Type B pancreatic cell (in vitro differentiated cells): ENCODE results near the gene SPAG16. TPM values are rescaled to one million over a fixed set of nuclear protein-coding genes. Genes with fewer than 3 reads are reported as not detected.

Experiments used
- DNase-seq: peaks from one replicate; pipeline ENCODE4 v3.0.0; 2021; ENCODE audit warnings: mixed read lengths; ENCODE audit not compliant: unreplicated experiment; ENCODE audit errors: extremely low spot score
- H3K27ac Mint-ChIP-seq: 2 replicates; pipeline ENCODE4 v1.8.0; 2021; ENCODE audit warnings: mild to moderate bottlenecking, mixed read lengths
- H3K27me3 Mint-ChIP-seq: 2 replicates; pipeline ENCODE4 v1.8.0; 2021; ENCODE audit warnings: mixed read lengths
- H3K36me3 Mint-ChIP-seq: 2 replicates; pipeline ENCODE4 v1.8.0; 2021; ENCODE audit warnings: mixed read lengths
- H3K4me1 Mint-ChIP-seq: one replicate; pipeline ENCODE4 v1.8.0; 2021; ENCODE audit warnings: mixed read lengths; ENCODE audit not compliant: unreplicated experiment
- H3K4me3 Mint-ChIP-seq: 2 replicates; pipeline ENCODE4 v1.8.0; 2021; ENCODE audit warnings: mild to moderate bottlenecking, mixed read lengths
- H3K9me3 Mint-ChIP-seq: 2 replicates; pipeline ENCODE4 v1.8.0; 2021; ENCODE audit warnings: mixed read lengths
- total RNA-seq: library from RNA; stranded (reverse); gene quantifications from 2 replicates; pipeline ENCODE4 v1.2.1, GENCODE V29; 2021; ENCODE audit warnings: low replicate concordance
- TF ChIP-seq, protein P1 (sequence below): fragments of 200-600 bp; sonication (generic); conservative IDR thresholded peaks from 2 replicates; pipeline ENCODE4 v1.5.0; 2021; ENCODE audit warnings: antibody characterized with exemption, mild to moderate bottlenecking

Gene SPAG16
- total RNA-seq, 1 donor from 2014 or later = 54.8 TPM

DNA sequence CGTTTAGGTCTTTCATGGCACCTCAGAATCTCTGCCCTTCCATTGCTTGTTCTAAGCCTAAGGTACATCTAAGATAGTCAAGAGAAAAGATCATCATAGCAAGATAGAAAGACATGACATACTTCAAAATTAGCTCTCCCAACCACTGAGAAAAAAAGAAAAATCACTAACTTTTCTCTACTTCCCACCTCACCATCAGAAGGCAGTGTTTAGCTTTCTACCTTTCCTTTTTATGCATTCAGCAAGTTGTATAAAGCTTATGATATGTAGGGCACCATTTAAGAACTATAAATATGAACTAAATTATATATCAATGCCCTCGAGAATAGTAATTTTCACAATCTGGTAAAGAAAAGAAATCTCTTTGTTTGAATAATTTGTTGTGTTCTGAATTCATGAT lies 794.8 kb downstream of the SPAG16 start:
- H3K27me3 Mint-ChIP-seq = no peaks in the 10 kb centered on the region
- H3K36me3 Mint-ChIP-seq = no peaks in the 10 kb centered on the region
- TF ChIP-seq, protein P1, sequence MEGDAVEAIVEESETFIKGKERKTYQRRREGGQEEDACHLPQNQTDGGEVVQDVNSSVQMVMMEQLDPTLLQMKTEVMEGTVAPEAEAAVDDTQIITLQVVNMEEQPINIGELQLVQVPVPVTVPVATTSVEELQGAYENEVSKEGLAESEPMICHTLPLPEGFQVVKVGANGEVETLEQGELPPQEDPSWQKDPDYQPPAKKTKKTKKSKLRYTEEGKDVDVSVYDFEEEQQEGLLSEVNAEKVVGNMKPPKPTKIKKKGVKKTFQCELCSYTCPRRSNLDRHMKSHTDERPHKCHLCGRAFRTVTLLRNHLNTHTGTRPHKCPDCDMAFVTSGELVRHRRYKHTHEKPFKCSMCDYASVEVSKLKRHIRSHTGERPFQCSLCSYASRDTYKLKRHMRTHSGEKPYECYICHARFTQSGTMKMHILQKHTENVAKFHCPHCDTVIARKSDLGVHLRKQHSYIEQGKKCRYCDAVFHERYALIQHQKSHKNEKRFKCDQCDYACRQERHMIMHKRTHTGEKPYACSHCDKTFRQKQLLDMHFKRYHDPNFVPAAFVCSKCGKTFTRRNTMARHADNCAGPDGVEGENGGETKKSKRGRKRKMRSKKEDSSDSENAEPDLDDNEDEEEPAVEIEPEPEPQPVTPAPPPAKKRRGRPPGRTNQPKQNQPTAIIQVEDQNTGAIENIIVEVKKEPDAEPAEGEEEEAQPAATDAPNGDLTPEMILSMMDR = no peak
- no peak overlapping the region for H3K4me3 Mint-ChIP-seq
- DNase-seq = no peak
- H3K4me1 Mint-ChIP-seq = no peaks in the 10 kb centered on the region
- H3K9me3 Mint-ChIP-seq = no peaks in the 10 kb centered on the region
- H3K27ac Mint-ChIP-seq = no peak overlapping the region

DNA sequence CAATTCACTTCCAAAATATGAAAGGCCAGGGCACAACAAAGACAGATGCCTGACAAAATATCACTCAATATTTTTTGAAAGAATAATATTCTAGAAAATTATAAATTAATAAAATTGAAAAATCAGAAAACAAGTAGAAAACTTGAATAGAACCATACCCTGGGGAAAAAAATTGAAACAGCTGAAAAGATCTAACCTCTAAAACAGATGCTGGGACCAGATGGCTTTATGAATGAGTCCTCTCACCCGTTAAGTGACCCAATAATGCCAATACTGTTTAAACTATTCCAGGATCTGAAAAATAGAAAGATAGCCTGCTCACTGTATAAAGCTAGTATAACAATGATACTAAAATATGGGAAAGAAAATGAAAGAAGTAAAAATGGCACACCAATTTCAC lies 804.3 kb downstream of the SPAG16 start:
- DNase-seq = no peak
- Mint-ChIP-seq H3K9me3 (no peaks in the 10 kb centered on the region), H3K27ac (no peak overlapping the region), H3K27me3 (no peaks in the 10 kb centered on the region), H3K4me3 (no peak overlapping the region), H3K4me1 (no peaks in the 10 kb centered on the region), H3K36me3 (no peaks in the 10 kb centered on the region)
- TF ChIP-seq, protein P1 = no peak

DNA sequence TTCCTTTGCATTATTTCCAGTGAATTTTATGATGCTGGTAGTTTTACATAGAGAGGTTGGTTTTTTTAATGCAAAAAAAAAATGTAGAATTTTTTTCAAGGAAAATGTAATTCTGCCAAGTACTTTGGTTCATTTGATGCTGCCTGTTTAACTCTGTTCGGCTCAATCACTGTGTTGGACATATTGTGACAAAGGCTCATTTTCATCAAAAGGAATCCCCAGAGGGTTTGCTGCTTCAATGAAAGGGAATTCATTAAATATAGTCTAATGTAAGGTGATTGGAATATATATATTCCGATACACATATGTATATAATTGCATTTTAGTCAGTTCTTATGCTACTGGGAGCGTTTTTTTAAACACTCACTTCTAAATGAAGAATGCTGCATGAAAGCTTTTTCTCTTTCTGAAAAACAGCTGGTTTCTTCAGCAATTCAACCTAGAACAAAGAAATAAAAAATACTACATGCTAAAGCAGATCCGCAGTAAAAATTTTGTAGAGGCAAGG lies 812.0 kb downstream of the SPAG16 start:
- Mint-ChIP-seq H3K36me3 (no peaks in the 10 kb centered on the region), H3K27me3 (no peaks in the 10 kb centered on the region)
- TF ChIP-seq, protein P1 = no peak

DNA sequence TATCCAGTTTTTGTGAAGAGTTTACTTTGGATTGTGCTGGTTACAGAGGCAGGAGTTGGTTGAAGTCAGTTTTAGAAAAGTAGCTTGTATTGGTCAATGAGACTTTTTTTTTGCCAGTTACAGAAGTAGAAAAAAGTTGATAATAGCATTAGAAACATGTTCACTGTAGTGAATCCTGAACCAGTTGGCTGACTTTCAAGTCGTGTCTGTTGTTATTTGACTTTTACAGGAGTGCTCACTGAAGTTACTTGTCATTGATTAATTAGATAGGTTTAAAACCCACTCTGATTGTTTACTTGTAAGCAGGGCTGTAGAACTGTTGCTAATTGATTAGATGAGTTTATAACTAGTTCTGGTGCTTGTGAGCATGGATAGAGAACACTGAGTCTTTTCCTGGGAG lies 814.5 kb downstream of the SPAG16 start:
- TF ChIP-seq, protein P1 = no peak
- Mint-ChIP-seq H3K9me3 (no peaks in the 10 kb centered on the region), H3K4me3 (no peak overlapping the region), H3K36me3 (no peaks in the 10 kb centered on the region), H3K27me3 (no peaks in the 10 kb centered on the region), H3K27ac (no peak overlapping the region), H3K4me1 (peaks cover 7% of the 10 kb centered on the region)
- DNase-seq = no peak

More for the DNA sequence above, 812.0 kb downstream of the SPAG16 start:
- Mint-ChIP-seq H3K4me3 (no peak overlapping the region), H3K9me3 (no peaks in the 10 kb centered on the region), H3K27ac (no peak overlapping the region), H3K4me1 (no peaks in the 10 kb centered on the region)
- DNase-seq = no peak

DNA sequence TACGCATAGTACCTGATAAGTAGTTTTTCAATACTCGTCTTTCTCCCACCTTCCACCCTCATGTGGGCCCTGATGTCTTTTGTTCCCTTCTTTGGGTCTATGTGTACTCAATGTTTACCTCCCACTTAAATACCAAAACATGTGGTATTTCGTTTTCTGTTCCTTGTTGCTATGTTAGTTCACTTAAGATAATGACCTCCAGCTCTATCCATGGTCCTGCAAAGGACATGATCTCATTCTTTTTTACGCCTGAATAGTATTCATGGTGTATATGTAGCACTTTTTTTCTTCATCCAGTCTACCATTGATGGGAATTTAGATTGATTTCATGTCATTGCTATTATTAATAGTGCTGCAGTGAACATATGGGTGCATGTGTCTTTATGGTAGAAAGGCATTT lies 816.2 kb downstream of the SPAG16 start:
- no peak overlapping the region for H3K4me3 Mint-ChIP-seq
- no peaks in the 10 kb centered on the region for H3K36me3 Mint-ChIP-seq
- H3K27me3 Mint-ChIP-seq = no peaks in the 10 kb centered on the region
- no peaks in the 10 kb centered on the region for H3K9me3 Mint-ChIP-seq
- H3K27ac Mint-ChIP-seq = no peak overlapping the region
- no peak for DNase-seq
- TF ChIP-seq, protein P1 = no peak
- H3K4me1 Mint-ChIP-seq = peaks cover 16% of the 10 kb centered on the region
